ENCODE results near the gene ANKS1A.

- TF ChIP-seq YY1 (IDR thresholded peaks at IDR 0.05; ENCODE audit: insufficient read depth, insufficient read length) (no peak), ZNF274 (IDR thresholded peaks at IDR 0.05; ENCODE audit: low read depth, low read length) (no peak), SUZ12 (IDR thresholded peaks at IDR 0.05; ENCODE audit: extremely low read depth, insufficient read depth, insufficient read length) (no peak)
Observed at GRCh38 chr6:34938268-34938667, 49.2 kb downstream of the ANKS1A start.
